ENCODE results near the gene SPTBN1. TPM values are rescaled to one million over a fixed set of nuclear protein-coding genes. Genes with fewer than 3 reads are reported as not detected.

Gene SPTBN1
- total and polyA plus RNA-seq, 8 donors, result 28.7 to 475 (median 193) TPM

DNA sequence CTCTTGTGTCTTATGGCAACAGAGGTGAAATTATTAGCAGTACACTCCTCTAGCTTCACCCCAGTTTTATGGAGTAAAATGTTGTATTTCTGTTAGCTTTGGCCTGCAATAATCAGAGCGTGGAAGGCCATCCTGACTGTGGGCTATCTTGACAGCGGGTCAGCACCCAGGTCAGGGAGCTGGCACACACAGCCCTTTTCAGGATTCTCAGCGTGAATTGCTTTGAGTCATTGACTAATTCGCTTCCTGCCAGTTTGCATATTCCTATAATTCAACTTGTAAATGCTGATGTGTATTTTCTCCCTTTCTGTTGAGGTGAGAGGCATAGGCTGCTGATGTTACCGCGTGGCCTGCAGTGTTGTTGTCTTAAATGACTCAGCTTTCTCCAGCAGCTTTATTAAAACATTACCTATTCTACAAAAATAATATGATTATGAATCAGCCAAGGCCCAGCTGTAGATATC is 157.7 kb downstream of the SPTBN1 start:
- no peaks in the 10 kb centered on the region for H3K27me3 ChIP-seq
- peaks cover 38 to 84% (median 70%) of the 10 kb centered on the region in 4 donors for H3K4me1 ChIP-seq
- WGBS, 5 donors, result 29 to 56% (median 41%) methylated on average over 6 of the region's 6 CpGs
- no peak overlapping the region for H3K4me3 ChIP-seq
- peak overlapping the region; percentile 7 to 62 (median 44) for H3K27ac ChIP-seq
- TF ChIP-seq POLR2AphosphoS5 (IDR thresholded peaks at IDR 0.05), result no peak
- no peak for TF ChIP-seq POLR2A (IDR thresholded peaks at IDR 0.05)
- TF ChIP-seq EP300 (IDR thresholded peaks at IDR 0.05), result no peak
- TF ChIP-seq, protein P1, sequence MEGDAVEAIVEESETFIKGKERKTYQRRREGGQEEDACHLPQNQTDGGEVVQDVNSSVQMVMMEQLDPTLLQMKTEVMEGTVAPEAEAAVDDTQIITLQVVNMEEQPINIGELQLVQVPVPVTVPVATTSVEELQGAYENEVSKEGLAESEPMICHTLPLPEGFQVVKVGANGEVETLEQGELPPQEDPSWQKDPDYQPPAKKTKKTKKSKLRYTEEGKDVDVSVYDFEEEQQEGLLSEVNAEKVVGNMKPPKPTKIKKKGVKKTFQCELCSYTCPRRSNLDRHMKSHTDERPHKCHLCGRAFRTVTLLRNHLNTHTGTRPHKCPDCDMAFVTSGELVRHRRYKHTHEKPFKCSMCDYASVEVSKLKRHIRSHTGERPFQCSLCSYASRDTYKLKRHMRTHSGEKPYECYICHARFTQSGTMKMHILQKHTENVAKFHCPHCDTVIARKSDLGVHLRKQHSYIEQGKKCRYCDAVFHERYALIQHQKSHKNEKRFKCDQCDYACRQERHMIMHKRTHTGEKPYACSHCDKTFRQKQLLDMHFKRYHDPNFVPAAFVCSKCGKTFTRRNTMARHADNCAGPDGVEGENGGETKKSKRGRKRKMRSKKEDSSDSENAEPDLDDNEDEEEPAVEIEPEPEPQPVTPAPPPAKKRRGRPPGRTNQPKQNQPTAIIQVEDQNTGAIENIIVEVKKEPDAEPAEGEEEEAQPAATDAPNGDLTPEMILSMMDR (IDR thresholded peaks at IDR 0.05), result no peak
- DNase-seq, result peak in 1 of 2 donors; percentile 55
- intact Hi-C loops (cut with DNase I; ENCODE audit: low total_unique reads), result no loop called here
- H3K36me3 ChIP-seq, result peaks cover 5 to 53% (median 49%) of the 10 kb centered on the region in 4 donors
- H3K9me3 ChIP-seq, result no peaks in the 10 kb centered on the region

DNA sequence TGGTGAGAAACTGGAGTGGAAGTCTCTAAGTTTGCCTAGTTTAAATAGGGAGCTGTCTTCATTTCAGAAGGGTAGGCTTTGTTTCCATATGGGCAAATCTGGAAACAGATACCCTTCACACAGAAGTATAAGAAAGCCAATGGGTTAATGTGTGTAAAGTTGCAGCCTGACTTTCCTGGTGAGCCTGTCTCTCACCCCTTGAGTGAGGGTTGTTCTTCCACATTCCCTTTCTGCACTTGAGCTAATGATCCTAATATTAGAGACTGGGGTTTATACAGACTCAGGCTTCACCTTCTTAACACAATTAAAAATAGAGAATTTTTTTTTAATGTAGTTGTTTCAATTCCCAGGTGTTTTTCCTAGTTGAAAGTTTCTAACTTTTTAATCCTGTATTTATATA is 158.7 kb downstream of the SPTBN1 start:
- TF ChIP-seq, protein P1 (IDR thresholded peaks at IDR 0.05), result no peak
- TF ChIP-seq POLR2A (IDR thresholded peaks at IDR 0.05) (no peak), POLR2AphosphoS5 (IDR thresholded peaks at IDR 0.05) (no peak), EP300 (IDR thresholded peaks at IDR 0.05) (no peak)
- Histone ChIP-seq H3K36me3 (peaks cover 8 to 53% (median 49%) of the 10 kb centered on the region in 4 donors), H3K9me3 (no peaks in the 10 kb centered on the region), H3K4me3 (no peak overlapping the region), H3K27ac (peak overlapping the region in 2 of 5 donors; percentile 44 to 52), H3K4me1 (peaks cover 42 to 84% (median 71%) of the 10 kb centered on the region in 4 donors), H3K27me3 (no peaks in the 10 kb centered on the region)
- intact Hi-C loops (cut with DNase I; ENCODE audit: low total_unique reads), result no loop called here
- DNase-seq, result no peak

DNA sequence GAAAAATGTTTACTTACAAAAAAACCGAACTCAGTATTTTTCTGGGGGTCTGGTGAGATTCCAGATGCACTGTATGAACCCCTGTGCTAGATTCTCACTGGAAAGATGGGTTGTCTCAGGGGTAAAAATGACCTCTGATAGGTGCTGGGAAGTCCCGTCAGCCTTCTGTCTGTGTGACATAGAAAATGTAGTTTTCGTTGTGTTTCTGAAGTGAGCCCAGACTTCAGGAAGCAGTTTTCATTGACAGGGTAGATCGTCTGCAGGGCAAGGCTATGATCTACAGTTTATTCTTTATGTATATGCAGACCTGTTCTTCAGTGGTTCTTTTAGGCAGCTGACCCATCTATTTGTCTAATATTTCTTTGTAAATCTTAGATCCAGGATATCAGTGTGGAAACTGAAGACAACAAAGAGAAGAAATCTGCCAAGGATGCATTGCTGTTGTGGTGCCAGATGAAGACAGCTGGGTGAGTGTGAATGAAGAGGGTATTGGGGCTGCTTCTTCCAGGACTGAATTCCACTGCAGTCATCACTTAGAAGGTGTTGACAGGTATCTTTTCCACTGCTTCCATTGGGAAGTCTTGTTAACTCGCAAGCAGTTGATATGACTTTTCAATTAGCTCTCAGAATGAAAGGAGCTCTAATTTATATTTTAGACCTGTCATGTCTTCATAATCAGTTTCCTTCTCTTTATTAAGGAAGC is 159.9 kb downstream of the SPTBN1 start:
- H3K36me3 ChIP-seq, result peaks cover 12 to 63% (median 54%) of the 10 kb centered on the region in 4 donors
- intact Hi-C loops (cut with DNase I; ENCODE audit: low total_unique reads), result no loop called here
- H3K27me3 ChIP-seq, result no peaks in the 10 kb centered on the region
- H3K27ac ChIP-seq, result peak overlapping the region in 1 of 5 donors; percentile 16
- TF ChIP-seq POLR2AphosphoS5 (IDR thresholded peaks at IDR 0.05), result no peak
- TF ChIP-seq POLR2A (IDR thresholded peaks at IDR 0.05), result no peak
- TF ChIP-seq EP300 (IDR thresholded peaks at IDR 0.05), result no peak
- TF ChIP-seq, protein P1 (IDR thresholded peaks at IDR 0.05), result no peak
- WGBS, 5 donors, result 87 to 90% (median 88%) methylated on average over 5 of the region's 5 CpGs
- no peak overlapping the region for H3K4me3 ChIP-seq
- peaks cover 45 to 79% (median 65%) of the 10 kb centered on the region in 4 donors for H3K4me1 ChIP-seq
- DNase-seq, result no peak
- H3K9me3 ChIP-seq, result no peaks in the 10 kb centered on the region

DNA sequence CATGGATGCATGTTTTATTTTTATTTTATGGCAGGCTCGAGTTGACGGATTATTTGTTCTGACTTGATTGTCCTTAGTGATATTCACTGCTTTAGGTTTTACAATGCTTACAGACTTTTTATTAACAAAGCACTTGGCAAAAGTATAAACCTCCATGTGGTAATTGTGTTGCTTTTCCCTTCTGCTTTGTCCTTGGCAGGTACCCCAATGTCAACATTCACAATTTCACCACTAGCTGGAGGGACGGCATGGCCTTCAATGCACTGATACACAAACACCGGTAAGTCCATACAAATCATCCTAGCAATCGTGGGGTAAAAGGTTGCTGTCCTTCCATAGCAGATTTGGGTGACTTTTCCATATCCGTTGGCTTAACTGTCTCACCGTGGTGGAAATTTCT is 161.3 kb downstream of the SPTBN1 start:
- WGBS, 5 donors, result 47 to 67% (median 52%) methylated on average over 7 of the region's 7 CpGs
- no peaks in the 10 kb centered on the region for H3K9me3 ChIP-seq
- intact Hi-C loops (cut with DNase I; ENCODE audit: low total_unique reads), result no loop called here
- peaks cover 25 to 73% (median 64%) of the 10 kb centered on the region in 4 donors for H3K36me3 ChIP-seq
- H3K4me1 ChIP-seq, result peaks cover 34 to 65% (median 52%) of the 10 kb centered on the region in 4 donors
- H3K27ac ChIP-seq, result peak overlapping the region; percentile 9 to 82 (median 62)
- no peak for DNase-seq
- H3K4me3 ChIP-seq, result no peak overlapping the region
- TF ChIP-seq EP300 (IDR thresholded peaks at IDR 0.05) (no peak), POLR2AphosphoS5 (IDR thresholded peaks at IDR 0.05) (peak in 1 of 3 donors; percentile 21)
- H3K27me3 ChIP-seq, result no peaks in the 10 kb centered on the region

Measured in stomach (tissue), 9 donors.